Gastroesophageal sphincter (tissue), 4 donors: ENCODE measurements around the gene MYMX. TPM values are rescaled to one million over a fixed set of nuclear protein-coding genes. Genes with fewer than 3 reads are reported as not detected.

Source experiments
- ATAC-seq: fragments of 150-250 bp; one replicate; pipeline ENCODE4 v1.9.1; 2016; ENCODE audit warnings: mild to moderate bottlenecking, moderate library complexity
- H3K27ac ChIP-seq, 4 donors: fragments of 200-600 bp; sonication (generic) in 3 of 4; 1 replicate in 3 of 4; 2 replicates in 1 of 4; pipeline ENCODE4 v1.5.1; 2016 to 2019
- H3K27me3 ChIP-seq: fragments of 200-600 bp; sonication (generic); one replicate; pipeline ENCODE4 v1.5.1; 2019
- H3K36me3 ChIP-seq, 2 donors: fragments of 200-600 bp; sonication (generic); one replicate each; pipeline ENCODE4 v1.5.1; 2019; ENCODE audit warnings: control low read depth in 1 of 2
- H3K4me1 ChIP-seq, 3 donors: fragments of 200-600 bp; sonication (generic); 1 replicate in 2 of 3; 2 replicates in 1 of 3; pipeline ENCODE4 v1.5.1; 2016 to 2019; ENCODE audit warnings: control low read depth in 2 of 3
- H3K4me3 ChIP-seq, 2 donors: fragments of 200-600 bp; sonication (generic); one replicate each; pipeline ENCODE4 v1.5.1; 2019; ENCODE audit warnings: mild to moderate bottlenecking in 1 of 2, moderate library complexity in 1 of 2
- H3K9me3 ChIP-seq, 3 donors: fragments of 200-600 bp; sonication (generic); one replicate each; pipeline ENCODE4 v1.5.1; 2017 to 2019; ENCODE audit warnings: control low read depth in 2 of 3
- CTCF ChIP-seq, 4 experiments: fragments of 200-600 bp in 2 of 4; fragments of 450-650 bp in 2 of 4; sonication (generic) in 1 of 4; IDR thresholded peaks; one replicate each; pipeline ENCODE4 v1.5.1; 2017 to 2019; ENCODE audit warnings: antibody characterized with exemption in 4 of 4, mild to moderate bottlenecking in 2 of 4, moderate library complexity in 2 of 4
- EP300 ChIP-seq: sonication (generic); formaldehyde crosslinking; IDR thresholded peaks from one replicate; pipeline ENCODE4 v1.6.1; 2017; ENCODE audit warnings: antibody characterized with exemption, mild to moderate bottlenecking
- POLR2A ChIP-seq, 2 donors: fragments of 450-650 bp; IDR thresholded peaks; one replicate each; pipeline ENCODE4 v1.6.1; 2017; ENCODE audit warnings: antibody characterized with exemption in 2 of 2, mild to moderate bottlenecking in 2 of 2, moderate library complexity in 1 of 2
- POLR2AphosphoS5 ChIP-seq: sonication (generic); formaldehyde crosslinking; IDR thresholded peaks from one replicate; pipeline ENCODE4 v1.6.1; 2017; ENCODE audit warnings: antibody characterized with exemption
- WGBS, 2 donors: methylation state at CpG; one replicate each; pipeline ENCODE4 v1.1.5; 2018; ENCODE audit warnings: low coverage in 1 of 2; 5-methylcytosine and 5-hydroxymethylcytosine counted together
- total RNA-seq, 4 donors: library from RNA; depleted of rRNA; stranded (reverse); fragments of >200 nt; gene quantifications; one replicate each; pipeline ENCODE4 v1.1.0, GENCODE V29; 2016

The MYMX gene
- total RNA-seq, 4 donors from 2014 or later, result 1.4 TPM; not detected in 3

GRCh38 chr6:44186635-44187025, 30.1 kb upstream of the MYMX start:
- WGBS, 2 donors, result 55 to 80% methylated on average over 2 to 4 of the region's 7 CpGs
- no peaks in the 10 kb centered on the region for H3K27me3 ChIP-seq
- ATAC-seq, result no peak
- no peaks in the 10 kb centered on the region for H3K36me3 ChIP-seq
- TF ChIP-seq CTCF (IDR thresholded peaks at IDR 0.05) (no peak), EP300 (no peak), POLR2AphosphoS5 (no peak), POLR2A (IDR thresholded peaks at IDR 0.05) (no peak)
- H3K4me3 ChIP-seq, result no peak overlapping the region
- H3K4me1 ChIP-seq, result no peaks in the 10 kb centered on the region
- H3K27ac ChIP-seq, result peak overlapping the region in 1 of 4 donors; percentile 22
- H3K9me3 ChIP-seq, result no peaks in the 10 kb centered on the region

- 76 to 86% methylated on average over 2 of the region's 2 CpGs for WGBS, 2 donors
- H3K27ac ChIP-seq, result no peak overlapping the region
- no peaks in the 10 kb centered on the region for H3K36me3 ChIP-seq
- H3K27me3 ChIP-seq, result no peaks in the 10 kb centered on the region
- H3K4me1 ChIP-seq, result no peaks in the 10 kb centered on the region
- H3K9me3 ChIP-seq, result no peaks in the 10 kb centered on the region
- H3K4me3 ChIP-seq, result no peak overlapping the region
- ATAC-seq, result no peak
- TF ChIP-seq EP300 (no peak), CTCF (IDR thresholded peaks at IDR 0.05) (no peak), POLR2AphosphoS5 (no peak), POLR2A (IDR thresholded peaks at IDR 0.05) (no peak)
These were observed 27.9 kb upstream of the MYMX start for GRCh38 chr6:44188819-44189218.

- WGBS, 2 donors, result 60% methylated on average over 1 of the region's 2 CpGs; no CpG with 5 or more reads in 1 of the 2 donors
- ATAC-seq, result no peak
- no peak overlapping the region for H3K4me3 ChIP-seq
These were observed 27.5 kb upstream of the MYMX start for GRCh38 chr6:44189257-44189656.

GRCh38 chr6:44190715-44191114, 26.0 kb upstream of the MYMX start:
- TF ChIP-seq CTCF (IDR thresholded peaks at IDR 0.05) (no peak), EP300 (no peak), POLR2AphosphoS5 (no peak), POLR2A (IDR thresholded peaks at IDR 0.05) (no peak)
- Histone ChIP-seq H3K9me3 (no peaks in the 10 kb centered on the region), H3K4me3 (no peak overlapping the region), H3K27me3 (no peaks in the 10 kb centered on the region), H3K4me1 (no peaks in the 10 kb centered on the region), H3K36me3 (no peaks in the 10 kb centered on the region), H3K27ac (no peak overlapping the region)
- no peak for ATAC-seq
- 38 to 63% methylated on average over 2 of the region's 2 CpGs for WGBS, 2 donors

More at GRCh38 chr6:44189257-44189656, 27.5 kb upstream of the MYMX start:
- Histone ChIP-seq H3K36me3 (no peaks in the 10 kb centered on the region), H3K4me1 (no peaks in the 10 kb centered on the region), H3K27ac (no peak overlapping the region), H3K9me3 (no peaks in the 10 kb centered on the region), H3K27me3 (no peaks in the 10 kb centered on the region)
- TF ChIP-seq POLR2AphosphoS5 (no peak), CTCF (IDR thresholded peaks at IDR 0.05) (no peak), EP300 (no peak), POLR2A (IDR thresholded peaks at IDR 0.05) (no peak)

GRCh38 chr6:44192428-44193041, 24.2 kb upstream of the MYMX start:
- no peak for ATAC-seq
- H3K36me3 ChIP-seq, result no peaks in the 10 kb centered on the region
- H3K4me3 ChIP-seq, result peak overlapping the region in 1 of 2 donors; percentile 14
- no peaks in the 10 kb centered on the region for H3K4me1 ChIP-seq
- WGBS, 2 donors, result 50 to 70% methylated on average over 4 to 10 of the region's 10 CpGs
- H3K9me3 ChIP-seq, result no peaks in the 10 kb centered on the region
- TF ChIP-seq EP300 (no peak), POLR2A (IDR thresholded peaks at IDR 0.05) (no peak), CTCF (IDR thresholded peaks at IDR 0.05) (no peak), POLR2AphosphoS5 (no peak)
- H3K27me3 ChIP-seq, result no peaks in the 10 kb centered on the region
- H3K27ac ChIP-seq, result peak overlapping the region in 2 of 4 donors; percentile 14 to 40
